ENCODE measurements around the gene AZU1.

The AZU1 gene

DNA sequence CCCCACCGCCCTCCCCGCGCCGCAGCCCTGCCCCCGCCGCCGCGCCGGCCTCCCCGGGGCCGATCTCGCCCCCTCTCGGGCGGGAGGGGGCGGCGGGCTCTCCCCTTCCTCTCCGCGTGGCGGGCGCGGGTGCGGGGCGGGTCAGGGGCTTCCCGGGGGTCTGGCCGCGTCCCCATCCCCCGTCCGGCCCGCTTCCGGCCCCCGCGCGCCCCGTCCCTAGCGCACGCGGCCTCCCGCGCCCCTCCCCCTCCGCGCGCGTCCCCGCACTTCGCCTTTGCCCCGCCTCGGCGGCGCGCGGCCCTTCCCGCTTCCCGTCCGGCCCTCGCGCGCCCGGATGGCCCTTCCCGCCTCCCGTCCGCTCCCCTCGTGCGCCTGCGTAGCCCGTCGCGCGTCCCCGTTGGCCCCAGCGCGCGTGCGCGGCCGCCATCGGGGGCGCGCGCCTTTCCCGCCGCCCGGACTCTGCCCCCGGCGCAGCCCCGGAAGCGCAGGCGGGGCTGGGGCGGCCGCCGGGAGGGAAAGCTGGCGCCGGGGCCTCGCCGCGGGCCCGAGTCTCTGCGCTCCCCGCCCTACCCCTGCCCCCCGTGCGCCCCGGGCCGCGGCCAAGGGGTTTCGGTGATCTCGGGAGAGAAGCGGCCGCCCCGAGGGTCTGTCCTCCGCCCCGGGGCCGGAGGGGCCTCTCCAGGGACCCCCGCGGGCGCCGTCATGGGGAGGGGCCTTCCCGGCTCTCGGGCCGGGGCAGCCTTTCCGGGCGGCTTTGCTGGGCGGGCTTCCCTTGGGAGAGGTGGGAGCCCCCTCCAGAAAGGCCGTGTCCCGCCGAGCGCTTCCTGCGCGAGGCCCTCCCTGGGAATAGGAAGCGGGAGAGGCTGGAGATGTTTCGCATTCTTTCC is 29.9 kb upstream of the AZU1 start:
- peak; percentile 86 to 95 for DNase-seq

DNA sequence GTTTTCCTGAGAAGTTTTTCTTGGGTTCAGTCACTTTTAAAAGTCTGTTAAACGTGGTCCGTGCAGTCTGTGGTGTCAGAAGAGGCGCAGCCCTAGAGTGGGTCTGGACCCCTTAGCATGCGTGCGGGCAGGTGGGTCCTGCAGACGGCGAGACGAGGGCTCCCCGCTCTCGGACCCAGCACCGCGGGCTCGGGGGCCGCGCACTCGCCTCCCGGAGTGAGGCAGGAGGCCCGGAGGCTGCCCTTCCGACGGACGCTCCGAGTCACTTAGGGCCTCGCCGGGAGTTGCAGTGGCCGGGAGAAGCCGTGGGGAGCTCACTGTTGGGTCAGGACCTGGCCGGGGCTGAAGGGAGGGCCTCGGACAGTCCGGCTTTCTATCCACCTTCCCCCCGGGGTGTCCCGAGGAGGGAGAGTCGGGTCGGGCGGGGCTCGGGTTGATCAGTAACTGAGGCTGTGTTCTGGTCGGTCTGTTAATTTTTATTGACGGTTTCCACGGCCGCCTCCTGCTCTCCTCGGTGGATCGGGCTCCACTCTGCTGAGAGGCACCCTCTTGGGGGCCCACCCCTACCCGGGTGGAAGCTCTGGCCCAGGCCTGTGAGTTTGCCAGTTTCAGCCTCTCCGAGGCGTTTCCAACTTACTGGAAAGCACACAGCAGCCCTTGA is 29.1 kb upstream of the AZU1 start:
- DNase-seq = no peak

DNA sequence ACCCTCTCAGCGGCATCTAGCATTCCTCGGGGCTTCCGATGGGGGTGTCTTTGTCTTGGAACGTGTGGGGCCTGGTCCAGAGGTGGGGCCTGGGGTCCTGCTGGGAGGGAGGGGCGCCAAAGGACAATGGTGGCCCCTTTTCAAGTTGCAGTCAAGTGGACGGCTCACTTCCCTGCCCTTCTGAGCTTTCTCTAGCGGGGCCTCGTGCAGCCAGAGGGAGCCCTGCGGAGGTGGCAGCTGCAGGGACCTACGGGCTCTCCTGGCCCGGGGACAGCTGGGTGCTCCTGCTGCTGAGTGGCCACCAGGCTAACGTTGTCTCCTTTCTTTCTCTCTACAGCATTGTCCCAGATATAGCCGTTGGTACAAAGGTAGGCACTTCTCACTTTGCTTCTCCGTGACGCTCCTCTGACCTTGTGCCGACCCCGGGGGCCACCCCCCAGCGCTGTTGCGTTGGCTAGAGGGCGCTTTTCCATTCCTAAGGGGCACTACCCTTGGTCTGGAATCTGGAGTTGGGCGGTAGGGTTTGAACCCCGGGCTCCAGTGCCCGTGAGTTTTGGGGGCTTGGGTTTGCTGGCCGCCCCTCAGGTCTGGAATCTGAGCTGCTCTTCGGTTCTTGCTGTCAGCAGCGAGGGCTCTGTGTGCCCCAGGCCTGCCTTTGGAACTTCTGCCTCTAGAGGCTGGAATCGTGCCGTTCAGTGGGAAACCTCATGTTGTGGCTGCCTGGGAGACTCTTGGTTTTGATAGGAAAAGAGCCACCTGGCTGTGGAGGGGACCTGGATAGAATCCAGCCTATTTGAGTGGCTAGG is 28.4 kb upstream of the AZU1 start:
- DNase-seq = peak; percentile 31 to 34

DNA sequence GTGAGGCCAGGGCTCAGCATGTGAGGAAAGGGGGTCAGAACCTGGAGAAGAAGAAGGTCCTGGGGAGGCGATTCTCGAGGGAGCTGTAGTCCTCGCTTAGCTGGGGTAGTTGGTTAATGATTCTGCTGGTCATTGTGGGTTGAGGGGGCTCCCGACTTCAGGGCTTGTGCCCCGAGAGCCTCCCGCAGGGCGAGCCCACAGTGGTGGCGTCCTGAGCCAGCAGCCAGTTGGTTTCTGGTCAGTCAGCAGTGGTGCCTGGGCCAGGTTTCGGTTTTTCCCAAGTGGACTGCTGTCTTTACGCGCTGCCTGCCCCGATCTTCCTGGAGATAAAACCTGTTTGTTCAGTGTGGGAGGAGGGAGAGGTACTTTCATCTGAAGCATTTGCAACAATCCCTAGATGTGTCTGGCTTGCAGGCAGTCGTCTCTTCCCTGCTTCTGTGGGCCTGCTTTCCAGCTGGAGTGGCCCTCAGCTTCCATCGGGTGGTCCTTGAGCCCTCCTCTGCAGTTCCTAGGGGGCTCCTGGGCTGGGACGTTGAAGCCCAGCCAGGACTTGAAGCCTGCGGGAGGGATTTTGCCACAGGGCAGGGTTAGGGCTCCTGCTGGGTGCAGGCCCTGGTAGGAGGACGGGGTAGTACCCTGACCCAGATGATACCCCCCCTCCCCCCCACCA is 27.1 kb upstream of the AZU1 start:
- no peak for DNase-seq

DNA sequence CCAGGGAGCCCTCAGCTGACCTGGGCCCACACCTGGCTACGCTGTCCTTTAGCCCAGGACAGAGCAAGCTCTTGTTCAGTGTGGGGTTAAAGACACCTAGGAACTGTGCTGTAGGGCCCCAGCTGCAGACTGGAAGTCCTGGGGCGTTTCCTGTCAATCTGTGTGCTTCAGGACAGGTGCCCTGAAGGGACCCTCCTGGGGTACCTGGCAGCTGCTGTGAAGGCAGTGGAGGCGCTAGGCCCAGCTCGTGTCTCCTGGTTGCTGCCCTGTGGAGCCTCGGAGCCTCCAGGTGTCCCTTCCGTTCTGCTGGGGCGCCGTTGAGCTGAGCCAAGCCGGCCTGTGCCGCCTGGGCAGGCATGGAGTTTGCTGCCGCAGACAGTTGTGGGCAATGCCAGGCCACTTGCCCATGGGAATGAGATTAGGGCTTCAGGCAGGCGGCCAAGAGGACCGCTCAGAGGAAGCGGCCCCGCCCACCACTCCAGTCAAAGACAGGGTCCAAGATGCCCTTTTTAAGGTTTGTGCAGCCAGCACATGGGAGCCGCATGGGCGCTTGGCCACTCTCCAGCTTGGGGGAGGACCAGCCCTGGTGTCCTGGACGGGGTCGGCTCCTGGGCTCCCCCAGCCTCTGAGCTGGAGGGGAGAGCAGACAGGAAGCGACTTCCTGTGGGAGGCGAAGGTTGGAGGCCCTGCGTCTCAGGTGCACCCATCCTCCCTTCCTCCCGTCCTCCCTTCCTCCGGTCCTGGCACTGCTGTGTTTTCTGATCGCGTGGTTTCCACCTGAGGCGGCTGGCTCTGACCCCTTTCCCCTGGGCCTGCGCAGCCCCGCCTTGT is 26.4 kb upstream of the AZU1 start:
- DNase-seq = no peak

DNA sequence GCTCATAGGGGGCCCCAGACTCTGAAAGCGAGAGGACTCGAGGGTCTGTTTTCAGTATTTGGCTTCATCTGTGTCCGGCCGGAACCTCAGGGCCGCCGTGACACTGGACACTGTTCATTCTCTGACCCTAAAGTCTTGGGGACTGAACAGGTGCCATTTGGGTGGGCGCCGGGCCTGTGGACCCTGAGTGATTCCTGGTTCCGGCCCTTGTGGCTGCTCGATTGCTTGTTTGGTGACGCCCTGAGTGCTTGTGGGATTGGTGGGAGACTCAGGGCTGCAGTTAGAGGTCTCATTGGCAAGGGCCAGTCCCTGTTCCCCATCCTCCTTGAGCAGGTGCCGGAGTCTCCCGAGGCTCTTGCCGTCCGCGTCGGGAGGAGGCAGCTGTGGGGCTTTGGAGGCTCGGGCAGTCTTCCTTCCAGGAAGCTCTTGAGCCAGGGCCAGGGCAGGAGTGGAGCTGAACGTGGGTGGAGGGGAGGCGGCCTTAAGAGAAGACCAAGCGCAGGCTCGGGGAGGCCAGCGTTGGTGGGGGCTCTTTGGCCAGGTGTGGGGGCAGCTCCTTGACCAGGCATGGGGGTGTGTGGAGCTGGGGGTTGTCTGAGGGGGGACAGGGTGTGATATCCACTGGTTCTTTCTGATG is 25.7 kb upstream of the AZU1 start:
- DNase-seq = no peak

DNA sequence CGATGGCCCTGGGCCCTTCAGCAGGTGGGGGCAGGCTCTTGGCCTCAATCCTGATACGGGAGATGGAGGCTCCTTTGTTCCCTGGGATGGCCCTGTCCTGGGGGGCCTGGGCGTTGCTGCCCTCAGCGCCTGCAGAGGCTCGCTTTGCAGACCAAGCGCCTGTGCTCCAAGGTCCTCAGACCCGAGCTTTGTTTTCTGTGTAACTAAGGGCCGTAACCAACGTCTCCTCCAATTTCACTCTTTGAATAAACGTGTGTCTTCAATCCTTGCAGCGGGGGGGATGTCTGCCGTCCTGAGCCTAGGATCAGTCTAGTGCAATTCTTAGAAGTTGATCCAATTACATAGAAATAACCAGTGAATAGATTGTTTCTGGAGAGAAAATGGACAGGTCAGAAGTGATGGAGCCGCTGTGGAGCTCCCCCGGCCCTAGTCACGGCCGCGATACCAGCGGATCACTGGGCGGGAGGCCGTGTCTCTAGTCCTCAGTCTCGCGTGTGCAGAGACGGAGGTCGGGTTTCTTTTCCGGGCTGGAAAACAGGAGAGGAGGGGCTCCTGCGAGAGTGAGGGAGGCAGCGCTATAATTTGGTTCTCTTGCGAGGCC is 25.0 kb upstream of the AZU1 start:
- DNase-seq = no peak

DNA sequence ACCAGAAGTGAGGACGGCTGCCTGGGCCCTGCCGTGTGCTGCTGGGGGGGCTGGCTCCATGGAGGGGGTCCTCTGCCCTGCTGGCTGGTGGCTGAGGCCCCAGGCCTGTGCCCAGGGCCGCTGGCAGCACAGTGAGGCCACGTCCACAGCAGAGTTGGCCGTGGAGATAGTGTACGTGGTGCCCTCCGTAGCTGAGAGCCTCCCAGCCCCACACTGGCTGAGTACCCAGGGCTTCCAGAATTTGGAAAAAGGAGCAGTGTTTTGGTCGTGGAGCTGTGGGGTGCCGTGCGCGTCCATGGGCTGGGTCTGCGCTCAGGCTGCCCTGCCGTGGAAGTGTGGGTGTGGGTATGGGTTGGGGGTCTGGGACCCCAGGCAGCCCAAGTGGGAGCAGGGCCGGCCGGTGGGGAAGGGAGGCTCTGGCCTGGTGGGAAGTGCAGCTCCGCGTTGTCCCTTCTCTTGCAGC is 24.5 kb upstream of the AZU1 start:
- DNase-seq = no peak

DNA sequence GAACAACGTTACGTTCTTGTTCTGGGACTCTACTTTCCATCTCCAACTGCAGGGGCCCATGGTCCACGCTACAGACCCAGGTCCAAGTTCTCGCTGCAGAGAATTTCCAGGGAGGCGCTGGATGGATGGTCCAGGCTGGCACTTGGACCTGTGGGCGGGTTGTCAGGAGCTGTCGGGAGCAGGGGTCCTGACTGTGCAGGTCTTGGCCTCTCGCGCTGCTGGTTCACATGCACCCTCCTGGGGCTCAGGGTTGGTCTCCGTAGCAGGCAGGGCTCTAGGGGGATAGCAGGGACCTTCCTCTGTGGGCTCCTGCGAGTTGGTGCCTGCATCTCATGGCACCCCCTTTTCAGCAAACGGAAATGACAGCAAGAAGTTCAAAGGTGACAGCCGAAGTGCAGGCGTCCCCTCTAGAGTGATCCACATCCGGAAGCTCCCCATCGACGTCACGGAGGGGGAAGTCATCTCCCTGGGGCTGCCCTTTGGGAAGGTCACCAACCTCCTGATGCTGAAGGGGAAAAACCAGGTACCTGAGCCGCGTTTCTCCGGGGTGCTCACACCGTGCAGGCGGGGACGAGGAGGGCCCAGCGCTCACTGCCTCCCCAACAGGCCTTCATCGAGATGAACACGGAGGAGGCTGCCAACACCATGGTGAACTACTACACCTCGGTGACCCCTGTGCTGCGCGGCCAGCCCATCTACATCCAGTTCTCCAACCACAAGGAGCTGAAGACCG is 23.8 kb upstream of the AZU1 start:
- no peak for DNase-seq

DNA sequence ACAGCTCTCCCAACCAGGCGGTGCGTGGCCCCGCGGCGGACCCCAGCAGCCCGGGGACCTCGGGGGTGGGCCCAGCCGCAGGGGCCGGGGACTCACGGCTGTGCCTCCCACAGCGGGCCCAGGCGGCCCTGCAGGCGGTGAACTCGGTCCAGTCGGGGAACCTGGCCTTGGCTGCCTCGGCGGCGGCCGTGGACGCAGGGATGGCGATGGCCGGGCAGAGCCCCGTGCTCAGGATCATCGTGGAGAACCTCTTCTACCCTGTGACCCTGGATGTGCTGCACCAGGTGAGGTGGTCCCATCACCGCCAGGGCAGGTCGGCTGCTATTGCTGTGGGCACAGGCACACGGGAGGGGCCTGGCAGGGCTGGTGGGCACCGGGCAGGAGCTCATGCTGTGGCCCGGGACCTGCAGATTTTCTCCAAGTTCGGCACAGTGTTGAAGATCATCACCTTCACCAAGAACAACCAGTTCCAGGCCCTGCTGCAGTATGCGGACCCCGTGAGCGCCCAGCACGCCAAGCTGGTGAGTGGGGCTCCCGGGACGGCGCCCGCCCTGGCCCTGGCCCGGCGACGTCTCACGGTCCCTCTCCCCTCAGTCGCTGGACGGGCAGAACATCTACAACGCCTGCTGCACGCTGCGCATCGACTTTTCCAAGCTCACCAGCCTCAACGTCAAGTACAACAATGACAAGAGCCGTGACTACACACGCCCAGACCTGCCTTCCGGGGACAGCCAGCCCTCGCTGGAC is 23.0 kb upstream of the AZU1 start:
- no peak for DNase-seq

DNA sequence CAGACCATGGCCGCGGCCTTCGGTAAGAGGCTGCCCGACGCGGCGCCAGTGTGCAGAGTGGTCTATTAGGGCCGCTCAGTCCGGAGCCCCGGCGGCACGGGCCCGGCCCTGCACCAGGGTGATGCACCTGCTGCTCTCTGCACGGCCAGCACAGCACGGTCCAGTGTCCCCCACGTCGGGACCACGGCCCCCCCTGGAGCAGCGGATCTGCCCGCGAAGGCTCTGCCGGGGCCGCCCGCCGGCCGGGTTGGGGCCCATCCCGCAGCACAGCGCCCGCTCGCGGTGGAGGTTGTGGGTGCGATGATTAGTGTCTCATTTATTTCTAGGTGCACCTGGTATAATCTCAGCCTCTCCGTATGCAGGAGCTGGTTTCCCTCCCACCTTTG is 22.5 kb upstream of the AZU1 start:
- DNase-seq = no peak

DNA sequence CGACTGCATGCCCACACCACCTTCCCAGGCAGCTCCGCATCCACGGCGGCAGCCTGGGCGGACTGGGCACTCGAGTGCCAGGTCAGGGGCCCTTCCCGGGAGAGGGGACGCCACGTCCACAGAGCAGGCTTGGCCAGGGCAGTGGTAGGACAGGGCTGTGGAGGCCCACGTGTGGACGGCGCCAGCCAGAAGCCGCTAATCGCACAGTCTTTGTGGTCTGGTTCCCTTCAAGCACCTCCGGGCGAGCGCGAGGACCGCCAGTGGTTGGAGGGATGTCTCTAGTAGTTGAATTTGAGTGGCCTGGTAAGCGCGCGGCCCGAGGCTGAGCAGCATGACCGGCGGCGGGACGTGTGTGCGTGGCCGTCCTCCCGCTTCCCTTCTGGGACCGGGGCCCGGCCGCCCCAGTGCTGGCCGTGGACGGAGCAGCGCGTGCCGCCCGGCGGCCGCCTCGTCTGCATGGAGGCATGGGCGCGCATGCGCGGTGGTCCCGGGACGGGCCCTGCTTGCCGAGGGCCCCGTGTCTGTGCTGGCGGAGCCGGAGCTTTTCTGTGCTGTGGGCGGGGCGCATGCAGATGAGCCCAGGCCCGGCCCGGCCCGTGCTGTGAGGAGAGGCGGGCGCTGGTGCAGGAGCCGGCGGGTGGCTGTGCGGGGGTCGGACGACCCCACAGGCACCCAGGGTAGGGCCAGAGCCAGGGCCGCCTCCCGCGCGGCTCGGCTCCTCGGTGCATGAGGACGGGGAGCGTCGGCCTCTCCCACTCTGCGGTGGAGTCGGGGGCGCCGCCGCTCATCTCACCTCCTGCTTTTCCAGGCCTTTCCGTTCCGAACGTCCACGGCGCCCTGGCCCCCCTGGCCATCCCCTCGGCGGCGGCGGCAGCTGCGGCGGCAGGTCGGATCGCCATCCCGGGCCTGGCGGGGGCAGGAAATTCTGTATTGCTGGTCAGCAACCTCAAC is 21.8 kb upstream of the AZU1 start:
- no peak for DNase-seq

DNA sequence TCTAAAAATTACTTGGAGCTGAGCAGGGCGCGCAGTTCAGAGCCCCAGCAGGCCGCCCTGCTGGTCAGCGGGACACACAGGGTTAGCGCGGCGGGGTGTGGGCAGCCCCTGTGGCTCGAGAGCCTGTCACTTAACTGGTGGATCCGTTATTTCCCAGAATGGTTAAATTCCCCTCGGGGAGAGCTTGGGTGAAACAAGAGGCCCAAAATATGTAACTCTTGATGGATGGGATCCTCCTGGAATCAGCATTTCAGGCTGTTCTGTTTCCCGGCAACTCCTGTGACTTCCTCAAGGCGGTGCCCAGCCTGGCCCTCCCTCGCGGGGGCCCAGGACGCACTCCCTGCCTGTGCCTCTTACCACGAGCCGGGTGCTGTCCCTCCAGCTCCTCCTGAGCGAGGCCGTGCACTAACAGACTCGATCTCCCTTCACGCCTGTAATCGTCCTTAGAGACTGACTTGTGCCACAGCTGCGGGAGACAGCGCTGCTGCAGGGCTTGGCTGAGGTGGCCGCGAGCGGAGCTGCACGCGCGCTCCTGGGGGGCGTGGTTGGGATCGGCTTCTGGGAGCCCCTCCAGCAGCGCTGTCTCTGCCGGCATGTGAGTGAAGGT is 20.7 kb upstream of the AZU1 start:
- no peak for DNase-seq

DNA sequence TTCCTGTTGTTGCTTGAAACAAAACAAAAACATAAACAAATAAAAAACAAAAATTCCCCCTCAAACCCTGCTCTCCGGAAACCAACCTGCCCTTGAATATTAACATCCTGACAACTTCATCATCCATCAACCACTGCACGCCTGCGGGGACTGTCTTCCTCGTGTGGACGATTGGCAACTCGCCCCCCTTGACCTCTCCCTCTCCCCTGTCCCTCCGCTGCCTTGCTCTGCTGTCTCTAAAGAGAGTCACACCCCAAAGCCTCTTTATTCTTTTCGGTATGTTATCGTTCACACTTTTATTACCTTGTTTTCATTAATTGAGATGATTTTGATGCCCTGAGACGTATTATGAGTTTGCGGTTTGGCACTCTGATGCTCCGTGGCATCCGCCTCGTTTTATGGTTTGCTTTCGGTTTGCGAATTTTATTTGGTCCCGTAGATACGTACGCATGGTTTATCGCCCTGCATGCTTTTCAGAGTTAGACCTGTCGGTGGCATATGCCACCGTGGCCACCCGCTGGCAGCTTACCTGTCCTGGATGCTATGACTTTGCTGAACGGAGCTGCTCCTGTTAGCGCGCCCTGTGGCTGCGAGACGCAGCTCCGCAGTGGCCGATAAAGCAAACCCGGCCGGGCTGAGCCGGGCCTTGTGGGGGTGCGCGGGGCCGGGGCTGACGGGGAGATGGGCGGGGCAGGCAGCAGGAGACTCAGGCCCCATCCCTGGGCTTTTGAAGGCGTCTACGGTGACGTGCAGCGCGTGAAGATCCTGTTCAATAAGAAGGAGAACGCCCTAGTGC is 19.8 kb upstream of the AZU1 start:
- DNase-seq = no peak

DNA sequence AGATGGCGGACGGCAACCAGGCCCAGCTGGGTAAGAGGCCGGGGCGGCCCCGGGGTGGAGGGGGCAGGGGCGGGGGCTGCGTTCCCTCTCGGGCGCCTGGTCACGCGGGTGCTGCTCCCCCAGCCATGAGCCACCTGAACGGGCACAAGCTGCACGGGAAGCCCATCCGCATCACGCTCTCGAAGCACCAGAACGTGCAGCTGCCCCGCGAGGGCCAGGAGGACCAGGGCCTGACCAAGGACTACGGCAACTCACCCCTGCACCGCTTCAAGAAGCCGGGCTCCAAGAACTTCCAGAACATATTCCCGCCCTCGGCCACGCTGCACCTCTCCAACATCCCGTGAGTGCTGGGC is 19.2 kb upstream of the AZU1 start:
- no peak for DNase-seq

DNA sequence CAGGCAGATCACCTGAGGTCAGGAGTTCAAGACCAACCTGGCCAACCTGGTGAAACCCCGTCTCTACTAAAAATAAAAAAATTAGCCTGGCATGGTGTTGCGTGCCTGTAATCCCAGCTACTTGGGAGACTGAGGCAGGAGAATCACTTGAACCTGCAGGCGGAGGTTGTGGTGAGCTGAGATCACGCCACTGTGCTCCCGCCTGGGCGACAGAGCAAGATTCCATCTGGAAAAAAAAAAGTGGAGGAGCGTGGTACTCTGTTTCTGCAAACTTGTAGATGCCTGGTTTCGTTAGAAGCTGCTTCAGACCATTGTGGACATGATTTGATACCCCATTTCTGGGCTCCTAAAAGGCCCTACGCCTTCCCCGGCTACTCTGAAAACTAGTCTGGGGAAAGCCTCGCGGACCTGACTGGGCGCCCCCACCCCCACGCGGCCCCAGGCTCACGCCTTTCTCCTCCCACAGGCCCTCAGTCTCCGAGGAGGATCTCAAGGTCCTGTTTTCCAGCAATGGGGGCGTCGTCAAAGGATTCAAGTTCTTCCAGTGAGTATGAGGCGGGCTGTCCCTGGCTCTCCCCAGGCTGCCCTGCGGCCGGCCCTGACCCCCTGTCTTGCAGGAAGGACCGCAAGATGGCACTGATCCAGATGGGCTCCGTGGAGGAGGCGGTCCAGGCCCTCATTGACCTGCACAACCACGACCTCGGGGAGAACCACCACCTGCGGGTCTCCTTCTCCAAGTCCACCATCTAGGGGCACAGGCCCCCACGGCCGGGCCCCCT is 17.4 kb upstream of the AZU1 start:
- no peak for DNase-seq

All from inflammatory macrophage treated with lipopolysaccharide for 1 hour (primary cell).